Activated naive CD8-positive, alpha-beta T cell treated with anti-CD3 and anti-CD28 coated beads, Interleukin-2, amount 10 ng/mL, durations not matched to agents 7 days and 5 days (primary cell): ENCODE data around the gene CKAP4. TPM values are rescaled to one million over a fixed set of nuclear protein-coding genes. Genes with fewer than 3 reads are reported as not detected.

Source experiments
- ATAC-seq: fragments of 150-1000 bp; cut with Tn5 transposase; one replicate; pipeline ENCODE4 v1.10.0; 2021; ENCODE audit warnings: low read depth, moderate library complexity
- POLR2A ChIA-PET: fragments of 350-600 bp; sonication (Branson Sonifier 250); formaldehyde crosslinking; loops from one replicate; lab custom pipeline; 2021; ENCODE audit warnings: antibody characterized with exemption; lab: Charles Lee
- DNase-seq: peaks from one replicate; pipeline ENCODE4 v3.0.0; 2021
- H3K27ac Mint-ChIP-seq: one replicate; pipeline ENCODE4 v1.8.0; 2022; ENCODE audit warnings: mild to moderate bottlenecking, mixed read lengths
- H3K27me3 Mint-ChIP-seq: one replicate; pipeline ENCODE4 v1.8.0; 2022; ENCODE audit warnings: mild to moderate bottlenecking, moderate library complexity, mixed read lengths
- H3K36me3 Mint-ChIP-seq: one replicate; pipeline ENCODE4 v1.8.0; 2021; ENCODE audit warnings: mild to moderate bottlenecking, mixed read lengths
- H3K4me1 Mint-ChIP-seq: one replicate; pipeline ENCODE4 v1.8.0; 2021; ENCODE audit warnings: mixed read lengths
- H3K4me3 Mint-ChIP-seq: one replicate; pipeline ENCODE4 v1.8.0; 2022; ENCODE audit warnings: mild to moderate bottlenecking, moderate library complexity, mixed read lengths
- H3K9me3 Mint-ChIP-seq: one replicate; pipeline ENCODE4 v1.8.0; 2021; ENCODE audit warnings: mixed read lengths
- total RNA-seq, 2 experiments: library from RNA; stranded (reverse); gene quantifications; one replicate each; pipeline ENCODE4 v1.2.3, GENCODE V29; 2021

CKAP4 gene
- total RNA-seq, 2 experiments from 2014 or later, result 3.9 TPM

DNA sequence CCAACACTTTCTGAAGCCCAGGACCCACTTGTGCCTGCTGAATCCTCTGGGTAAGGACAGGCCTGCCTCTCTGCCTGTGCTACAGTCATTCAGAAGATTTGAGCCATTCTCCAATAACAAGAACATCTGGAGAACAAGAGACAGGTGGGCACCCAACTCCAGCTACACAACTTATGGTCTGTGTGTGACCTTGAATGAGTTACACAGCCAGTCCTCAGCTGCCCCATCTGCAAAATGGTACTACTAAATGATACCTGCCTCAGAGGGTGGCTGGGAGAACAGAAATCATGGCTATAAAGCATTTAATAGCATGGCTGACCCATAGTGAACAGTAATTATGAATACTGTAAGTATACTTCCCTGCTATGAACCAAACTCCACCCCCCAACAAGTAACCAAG, 4.2 kb downstream of the CKAP4 start:
- no peak for ATAC-seq
- POLR2A ChIA-PET, result no interaction called here

DNA sequence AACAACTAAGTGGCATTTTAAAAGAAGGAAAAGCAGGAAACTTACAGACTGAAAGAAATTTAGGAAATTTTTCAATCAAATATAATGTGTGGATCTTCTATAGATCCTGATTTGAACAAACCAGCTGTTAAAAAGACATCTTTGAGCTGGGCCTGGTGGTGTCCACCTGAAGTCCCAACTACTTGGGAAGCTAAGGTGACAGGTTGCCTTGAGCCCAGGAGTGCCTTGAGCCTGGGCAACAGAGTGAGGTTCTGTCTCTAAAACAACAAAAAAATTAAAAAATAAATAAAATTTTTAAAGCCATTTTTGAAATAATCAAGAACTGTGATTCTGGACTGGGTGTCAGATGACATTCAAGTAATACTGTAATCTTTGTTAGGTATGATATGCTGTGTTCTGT, 7.0 kb downstream of the CKAP4 start:
- ATAC-seq, result no peak
- no peak overlapping the region for H3K4me3 Mint-ChIP-seq
- no peaks in the 10 kb centered on the region for H3K36me3 Mint-ChIP-seq
- no peak for DNase-seq
- H3K9me3 Mint-ChIP-seq, result no peaks in the 10 kb centered on the region
- POLR2A ChIA-PET, result no interaction called here
- peaks cover 1% of the 10 kb centered on the region for H3K4me1 Mint-ChIP-seq
- H3K27ac Mint-ChIP-seq, result no peak overlapping the region
- H3K27me3 Mint-ChIP-seq, result no peaks in the 10 kb centered on the region

More for the DNA sequence above, 4.2 kb downstream of the CKAP4 start:
- Mint-ChIP-seq H3K4me3 (no peak overlapping the region), H3K27me3 (no peaks in the 10 kb centered on the region), H3K9me3 (no peaks in the 10 kb centered on the region), H3K4me1 (peaks cover 2% of the 10 kb centered on the region), H3K36me3 (no peaks in the 10 kb centered on the region), H3K27ac (no peak overlapping the region)
- DNase-seq, result no peak

DNA sequence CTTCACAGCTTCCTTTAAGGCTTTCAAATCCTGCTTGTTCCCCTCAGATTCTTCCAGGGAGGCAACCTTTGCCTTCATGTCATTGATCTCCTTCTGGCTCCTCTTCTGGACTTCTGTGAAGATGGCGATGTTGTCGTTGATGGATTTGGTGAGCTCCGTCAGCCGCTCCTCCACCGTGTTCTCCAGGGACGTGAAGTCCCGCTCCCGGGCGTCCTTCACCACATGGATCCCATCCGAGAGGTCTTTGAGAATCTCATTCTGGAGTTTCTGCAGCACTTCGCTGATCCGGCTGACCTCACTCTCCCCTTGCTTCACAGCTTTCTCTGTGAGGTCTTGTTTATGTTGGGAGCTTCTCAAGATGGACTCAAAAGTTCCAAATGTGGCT, 7.9 kb downstream of the CKAP4 start:
- Mint-ChIP-seq H3K27ac (no peak overlapping the region), H3K4me3 (no peak overlapping the region), H3K4me1 (no peaks in the 10 kb centered on the region), H3K9me3 (no peaks in the 10 kb centered on the region), H3K27me3 (no peaks in the 10 kb centered on the region), H3K36me3 (no peaks in the 10 kb centered on the region)
- no peak for ATAC-seq
- POLR2A ChIA-PET, result no interaction called here
- no peak for DNase-seq

DNA sequence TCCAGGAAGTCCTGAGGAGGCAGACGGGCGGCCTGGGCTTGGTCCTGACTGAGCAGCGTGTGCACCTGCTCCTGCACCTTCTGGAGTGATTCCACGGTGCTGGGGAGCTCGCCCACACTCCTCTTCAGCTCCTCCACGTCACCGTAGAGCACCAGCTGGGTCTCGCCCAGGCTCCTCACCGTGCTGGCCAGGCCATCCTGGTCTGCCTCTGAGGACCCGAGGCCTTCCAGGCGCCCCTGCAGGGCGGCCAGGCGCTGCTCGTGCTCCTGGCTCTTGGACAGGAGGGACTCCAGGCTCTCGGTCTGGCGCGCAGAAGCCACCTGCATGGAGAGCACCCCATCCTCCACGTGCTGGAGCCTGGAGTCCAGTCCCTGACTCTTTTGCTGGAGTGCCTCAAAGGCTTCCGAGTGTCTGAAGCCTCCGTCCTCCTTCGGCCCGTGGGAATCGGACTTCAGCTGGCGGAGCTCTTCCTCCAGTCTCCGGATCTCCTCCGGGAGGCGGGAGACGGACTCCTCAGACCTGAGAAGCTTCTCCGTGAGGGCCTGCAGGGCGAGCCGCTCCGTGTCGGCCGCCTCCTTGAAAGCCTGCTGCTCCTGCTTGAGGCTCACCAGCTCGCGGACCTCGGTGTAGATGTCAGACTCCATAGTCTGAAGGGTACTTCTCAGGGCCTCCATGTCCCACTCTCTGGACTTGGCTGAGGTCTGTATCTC, 8.4 kb downstream of the CKAP4 start:
- H3K4me3 Mint-ChIP-seq, result no peak overlapping the region
- H3K27me3 Mint-ChIP-seq, result no peaks in the 10 kb centered on the region
- H3K4me1 Mint-ChIP-seq, result no peaks in the 10 kb centered on the region
- ATAC-seq (no peak), DNase-seq (no peak)
- H3K27ac Mint-ChIP-seq, result no peak overlapping the region
- POLR2A ChIA-PET, result no interaction called here
- H3K36me3 Mint-ChIP-seq, result no peaks in the 10 kb centered on the region
- no peaks in the 10 kb centered on the region for H3K9me3 Mint-ChIP-seq

DNA sequence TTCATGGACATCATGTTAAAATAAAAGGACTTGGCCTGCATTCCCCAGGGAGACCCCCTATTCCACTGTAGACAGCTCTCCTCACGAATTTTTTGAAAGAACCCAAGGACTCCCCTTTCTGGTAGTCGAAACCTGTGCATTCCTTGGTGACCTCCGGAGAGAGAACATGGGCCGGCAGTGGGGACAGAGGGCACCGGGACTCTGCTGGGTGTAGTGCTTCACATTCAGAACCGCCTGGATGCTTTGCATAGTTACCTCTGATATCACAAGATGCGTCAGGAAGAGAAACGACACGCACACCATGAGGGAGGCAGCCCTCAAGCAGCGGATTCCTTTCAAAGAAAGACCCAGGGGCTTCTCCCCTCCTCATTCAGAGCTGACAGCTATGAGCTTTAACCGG, 9.7 kb downstream of the CKAP4 start:
- DNase-seq, result no peak

DNA sequence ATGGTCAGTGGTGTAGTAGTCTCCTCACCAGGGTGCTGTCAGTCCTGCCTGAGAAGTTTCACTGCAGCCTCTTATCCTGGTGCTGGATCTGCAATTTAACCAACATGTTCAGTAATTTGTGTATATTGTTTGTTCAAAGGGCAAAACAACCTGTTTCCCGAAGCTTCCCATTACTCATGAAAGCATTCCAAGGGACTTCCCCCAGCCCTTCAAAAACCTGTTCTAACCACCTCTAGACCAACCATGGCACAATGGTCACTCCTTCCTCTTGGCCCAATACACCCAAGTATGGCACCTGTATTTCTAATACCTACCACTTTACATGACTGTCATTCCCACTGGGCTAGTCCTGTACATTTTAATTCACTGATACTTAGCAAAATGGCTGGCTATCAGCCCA, 12.1 kb downstream of the CKAP4 start:
- H3K27ac Mint-ChIP-seq, result no peak overlapping the region
- no peaks in the 10 kb centered on the region for H3K36me3 Mint-ChIP-seq
- H3K9me3 Mint-ChIP-seq, result no peaks in the 10 kb centered on the region
- peaks cover 3% of the 10 kb centered on the region for H3K27me3 Mint-ChIP-seq
- H3K4me1 Mint-ChIP-seq, result no peaks in the 10 kb centered on the region
- no peak overlapping the region for H3K4me3 Mint-ChIP-seq
- ATAC-seq (no peak), DNase-seq (no peak)
- POLR2A ChIA-PET, result no interaction called here

More for the DNA sequence above, 9.7 kb downstream of the CKAP4 start:
- Mint-ChIP-seq H3K4me3 (no peak overlapping the region), H3K4me1 (no peaks in the 10 kb centered on the region), H3K9me3 (no peaks in the 10 kb centered on the region), H3K36me3 (no peaks in the 10 kb centered on the region), H3K27ac (no peak overlapping the region), H3K27me3 (no peaks in the 10 kb centered on the region)
- POLR2A ChIA-PET, result no interaction called here
- no peak for ATAC-seq

DNA sequence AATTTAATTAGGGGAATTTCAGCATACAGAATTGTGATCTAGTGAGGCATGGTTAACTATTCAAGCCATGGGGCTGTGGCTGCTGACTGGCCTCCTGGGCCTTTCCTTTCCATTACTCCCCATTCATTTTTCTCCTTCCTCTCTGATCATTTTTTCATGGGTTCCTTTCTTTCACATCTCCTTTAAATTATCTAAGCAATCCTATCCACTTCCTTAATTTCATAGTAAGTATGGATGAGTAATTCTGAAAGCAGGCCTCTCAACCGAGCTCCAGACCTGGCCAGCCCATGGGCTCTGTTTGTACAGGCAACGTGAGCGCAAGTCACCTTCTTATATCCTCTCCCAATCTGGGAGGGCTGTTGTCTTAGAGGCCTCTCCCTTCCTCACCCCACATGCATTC, 13.4 kb downstream of the CKAP4 start:
- no peak for ATAC-seq
- H3K4me3 Mint-ChIP-seq, result no peak overlapping the region
- peaks cover 4% of the 10 kb centered on the region for H3K27me3 Mint-ChIP-seq
- POLR2A ChIA-PET, result no interaction called here
- no peaks in the 10 kb centered on the region for H3K4me1 Mint-ChIP-seq
- H3K36me3 Mint-ChIP-seq, result no peaks in the 10 kb centered on the region
- no peak for DNase-seq
- H3K27ac Mint-ChIP-seq, result no peak overlapping the region
- H3K9me3 Mint-ChIP-seq, result no peaks in the 10 kb centered on the region

DNA sequence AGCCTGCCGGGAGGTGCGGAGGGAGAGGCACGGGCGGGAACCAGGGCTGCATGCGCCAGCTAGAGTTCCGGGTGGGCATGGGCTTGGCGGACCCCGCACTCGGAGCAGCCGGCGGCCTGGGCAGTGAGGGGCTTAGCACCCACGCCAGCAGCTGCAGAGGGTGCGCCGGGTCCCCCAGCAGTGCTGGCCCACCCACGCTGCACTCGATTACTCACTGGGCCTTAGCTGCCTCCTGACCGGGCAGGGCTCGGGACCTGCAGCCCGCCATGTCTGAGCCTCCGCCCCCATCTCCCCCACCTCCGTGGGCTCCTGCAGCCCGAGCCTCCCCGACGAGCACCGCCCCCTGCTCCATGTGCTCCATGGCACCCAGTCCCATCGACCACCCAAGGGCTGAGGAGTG, 14.8 kb downstream of the CKAP4 start:
- POLR2A ChIA-PET, result no interaction called here
- ATAC-seq, result no peak
- no peaks in the 10 kb centered on the region for H3K4me1 Mint-ChIP-seq
- peaks cover 4% of the 10 kb centered on the region for H3K27me3 Mint-ChIP-seq
- no peaks in the 10 kb centered on the region for H3K9me3 Mint-ChIP-seq
- H3K4me3 Mint-ChIP-seq, result no peak overlapping the region
- no peak for DNase-seq
- H3K36me3 Mint-ChIP-seq, result no peaks in the 10 kb centered on the region
- H3K27ac Mint-ChIP-seq, result no peak overlapping the region

DNA sequence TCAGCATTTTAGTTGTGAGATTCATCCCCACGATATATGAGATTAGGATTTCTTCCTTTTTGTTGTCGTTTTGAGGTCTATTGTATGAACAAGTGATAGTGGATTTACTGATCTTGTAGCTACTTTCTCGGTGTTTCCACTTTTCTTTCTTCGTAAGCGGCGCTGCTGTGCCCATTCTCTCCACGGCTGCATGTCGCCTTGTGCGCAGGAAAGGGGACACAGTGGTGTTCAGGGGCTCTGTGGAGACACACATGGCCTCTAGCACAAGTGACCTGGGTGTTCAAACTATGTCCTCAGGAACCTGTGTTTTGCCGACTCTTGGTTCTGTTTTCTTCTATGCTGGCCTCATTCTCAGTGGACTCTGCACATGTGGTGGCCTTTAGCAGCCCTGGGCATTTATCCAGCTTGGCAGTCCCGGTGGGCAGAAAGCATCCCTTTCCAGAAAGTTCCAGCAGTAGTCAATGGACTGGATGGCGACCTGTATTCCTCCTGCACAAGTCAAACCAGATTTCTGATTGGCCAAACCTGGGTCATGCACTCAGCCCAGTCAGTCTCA, 18.7 kb downstream of the CKAP4 start:
- POLR2A ChIA-PET, result no interaction called here

DNA sequence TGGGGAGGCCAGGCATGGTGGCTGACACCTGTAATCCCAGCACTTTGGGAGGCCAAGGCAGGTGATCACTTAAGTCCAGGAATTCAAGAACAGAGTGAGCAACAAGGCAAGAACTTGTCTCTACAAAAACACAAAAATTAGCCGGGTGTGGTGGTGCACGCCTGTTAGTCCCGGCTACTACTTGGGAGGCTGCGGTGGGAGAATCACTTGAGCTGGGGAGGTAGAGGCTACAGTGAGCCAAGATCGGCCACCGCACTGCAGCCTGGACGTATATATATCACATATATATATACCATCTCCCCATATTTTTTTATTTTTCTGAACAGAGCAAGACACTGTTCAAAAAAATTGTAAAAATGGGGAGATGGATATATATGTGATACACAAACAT, 19.5 kb downstream of the CKAP4 start:
- Mint-ChIP-seq H3K4me1 (peaks cover 13% of the 10 kb centered on the region), H3K9me3 (no peaks in the 10 kb centered on the region), H3K4me3 (no peak overlapping the region), H3K27ac (no peak overlapping the region), H3K36me3 (no peaks in the 10 kb centered on the region), H3K27me3 (peaks cover 5% of the 10 kb centered on the region)
- POLR2A ChIA-PET, result interaction anchor here (1.0 kb wide), 1 partner anchor 129 kb away, joined by 4 read pairs; the partner anchor contains the start of gene POLR3B
- DNase-seq (no peak), ATAC-seq (no peak)

More for the DNA sequence above, 18.7 kb downstream of the CKAP4 start:
- H3K36me3 Mint-ChIP-seq, result no peaks in the 10 kb centered on the region
- DNase-seq, result no peak
- ATAC-seq, result no peak
- peaks cover 11% of the 10 kb centered on the region for H3K4me1 Mint-ChIP-seq
- peaks cover 5% of the 10 kb centered on the region for H3K27me3 Mint-ChIP-seq
- H3K4me3 Mint-ChIP-seq, result no peak overlapping the region
- H3K9me3 Mint-ChIP-seq, result no peaks in the 10 kb centered on the region
- no peak overlapping the region for H3K27ac Mint-ChIP-seq

DNA sequence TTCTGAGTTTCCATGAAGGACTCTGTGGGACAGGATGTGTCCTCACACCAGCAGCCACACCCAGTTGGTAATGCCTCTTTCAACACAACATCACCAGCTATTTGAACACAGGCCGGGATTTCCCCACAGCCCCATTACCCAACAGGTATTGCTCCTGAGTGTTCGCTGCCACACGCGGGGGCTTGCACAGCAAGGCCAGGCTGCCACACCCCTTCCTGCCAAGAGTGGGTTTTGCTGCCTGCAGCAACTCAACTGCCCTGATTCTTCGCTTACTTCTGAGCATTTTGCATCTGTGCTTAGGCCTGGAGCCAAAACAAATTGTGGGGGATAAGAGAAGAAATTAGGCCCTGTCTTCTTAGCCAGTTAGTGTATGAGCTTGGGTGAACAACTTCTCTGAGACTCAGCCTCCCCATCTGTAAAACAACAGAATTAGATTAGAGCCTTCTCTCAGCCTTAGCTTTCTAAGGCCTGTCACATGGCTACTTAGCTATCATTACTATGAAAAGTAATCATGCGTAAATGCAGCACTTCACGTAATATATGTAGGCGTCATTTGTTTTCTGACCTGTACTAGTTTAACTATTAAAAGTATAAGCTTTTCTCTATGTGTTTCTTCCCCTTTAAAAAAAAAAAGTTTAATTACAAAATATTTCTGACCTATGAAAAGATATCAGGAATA, 20.0 kb downstream of the CKAP4 start:
- no peaks in the 10 kb centered on the region for H3K9me3 Mint-ChIP-seq
- ATAC-seq (peak; percentile 77), DNase-seq (no peak)
- H3K4me1 Mint-ChIP-seq, result peaks cover 13% of the 10 kb centered on the region
- no peak overlapping the region for H3K27ac Mint-ChIP-seq
- H3K27me3 Mint-ChIP-seq, result peaks cover 5% of the 10 kb centered on the region
- no peak overlapping the region for H3K4me3 Mint-ChIP-seq
- H3K36me3 Mint-ChIP-seq, result no peaks in the 10 kb centered on the region
- POLR2A ChIA-PET, result interaction anchor here (0.7 to 1.0 kb wide), 2 partner anchors 130 to 615 kb away, joined by 3 to 4 read pairs; partner anchors contain the start of gene POLR3B

DNA sequence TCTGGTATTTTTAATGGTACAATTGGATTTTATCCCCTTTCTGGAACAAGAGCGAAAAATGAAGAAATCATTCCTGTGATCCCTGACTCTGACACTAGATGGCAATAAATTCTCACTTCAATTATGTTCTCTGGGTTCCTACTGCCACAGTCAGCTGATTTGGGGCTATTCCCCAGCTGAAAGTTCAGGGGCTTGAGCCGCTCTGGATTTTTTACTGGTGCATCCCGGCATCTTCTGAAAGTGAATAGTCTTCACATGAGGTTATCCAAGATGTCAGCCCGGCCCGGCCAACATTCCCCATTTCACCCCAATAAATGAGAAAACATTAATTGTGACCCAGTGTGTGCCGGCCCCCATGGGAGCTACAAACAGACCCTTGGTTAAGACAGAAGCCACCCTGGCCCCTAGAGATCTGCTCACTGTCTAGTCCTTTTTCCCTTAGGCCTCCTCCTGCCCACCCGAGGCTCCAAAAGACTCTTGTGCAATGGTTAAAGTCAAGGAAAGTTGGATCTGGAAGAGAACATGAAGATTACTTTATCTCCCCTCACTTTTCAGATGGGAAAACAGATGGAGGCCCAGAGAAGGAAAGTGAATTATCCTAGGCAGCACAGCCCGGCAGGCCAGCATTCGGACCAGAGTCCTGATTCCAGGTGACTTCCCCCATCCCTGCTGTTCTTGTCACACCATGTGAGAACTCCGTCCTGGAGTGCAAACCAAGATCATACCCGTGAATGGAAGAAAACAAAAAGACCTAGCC, 20.8 kb downstream of the CKAP4 start:
- Mint-ChIP-seq H3K4me1 (peaks cover 14% of the 10 kb centered on the region), H3K36me3 (no peaks in the 10 kb centered on the region), H3K9me3 (no peaks in the 10 kb centered on the region), H3K27me3 (peaks cover 5% of the 10 kb centered on the region), H3K4me3 (peak overlapping the region; percentile 7), H3K27ac (no peak overlapping the region)
- DNase-seq, result no peak
- no peak for ATAC-seq
- POLR2A ChIA-PET, result interaction anchor here (0.6 to 1.0 kb wide), 3 partner anchors 131 to 706 kb away, joined by 3 to 4 read pairs (median 4); partner anchors contain the start of gene POLR3B

DNA sequence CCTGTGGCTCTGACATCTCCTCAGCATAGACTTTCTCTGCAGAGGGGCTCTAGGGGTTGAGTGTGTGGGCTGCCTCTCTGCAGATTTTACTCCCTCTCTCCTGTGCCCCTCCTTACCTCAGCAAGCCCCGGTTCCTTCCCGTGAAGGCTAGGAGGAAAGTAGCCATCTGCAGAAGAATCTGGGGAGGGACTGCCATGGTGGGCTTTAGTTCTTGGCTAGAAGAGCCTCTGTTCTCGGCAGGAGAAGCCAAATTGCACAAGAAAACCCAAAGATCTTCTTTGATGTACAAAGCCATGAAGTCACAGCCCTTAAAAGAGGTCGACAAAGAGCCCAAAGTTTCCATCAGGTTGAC, 23.5 kb downstream of the CKAP4 start:
- Mint-ChIP-seq H3K27me3 (peaks cover 5% of the 10 kb centered on the region), H3K4me3 (no peak overlapping the region), H3K4me1 (peaks cover 23% of the 10 kb centered on the region), H3K27ac (no peak overlapping the region), H3K36me3 (no peaks in the 10 kb centered on the region), H3K9me3 (no peaks in the 10 kb centered on the region)
- POLR2A ChIA-PET, result no interaction called here
- ATAC-seq, result no peak
- DNase-seq, result no peak
